Measurements from ENCODE around the gene GSTO2.

GRCh38 chr10:104345941-104346340, 77.0 kb downstream of the GSTO2 start:
- TF ChIP-seq REST (IDR thresholded peaks at IDR 0.05; ENCODE audit: unreplicated experiment) (no peak), CTCF (conservative IDR thresholded peaks at IDR 0.05; ENCODE audit: low read depth in 2 of 2) (no peak), EZH2 (IDR thresholded peaks at IDR 0.05; ENCODE audit: low read depth, unreplicated experiment) (no peak), EZH2phosphoT487 (IDR thresholded peaks at IDR 0.05; ENCODE audit: unreplicated experiment) (no peak), ZNF114 (CRISPR knock-in tag; IDR thresholded peaks at IDR 0.05) (no peak), POLR2AphosphoS5 (IDR thresholded peaks at IDR 0.05; ENCODE audit: low read depth) (no peak), NANOG (IDR thresholded peaks at IDR 0.05; ENCODE audit: borderline replicate concordance) (no peak)
